ENCODE data around the gene TTC16. TPM values are rescaled to one million over a fixed set of nuclear protein-coding genes. Genes with fewer than 3 reads are reported as not detected.

The TTC16 gene
- total and polyA plus RNA-seq, 4 donors = 1.5 to 5.6 (median 2.7) TPM

DNA sequence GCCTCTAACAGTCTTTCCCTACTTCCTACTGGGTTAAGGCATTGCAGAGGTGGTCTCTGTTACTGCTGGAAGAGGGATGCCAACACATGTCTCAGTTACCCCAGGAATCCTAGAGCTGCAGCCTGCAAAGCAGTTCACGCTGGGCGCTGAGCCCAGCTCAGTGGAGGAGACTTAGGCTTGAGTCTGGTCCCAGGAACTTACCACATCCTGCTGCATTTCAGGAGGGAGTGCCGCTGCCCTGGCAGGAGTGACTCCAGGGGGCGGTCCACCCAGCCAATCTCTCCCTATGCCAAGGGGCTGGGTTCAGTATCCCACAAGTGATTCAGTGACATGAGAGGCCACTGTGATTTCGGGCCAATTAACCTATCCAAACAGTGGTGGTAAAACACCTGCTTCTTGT is 7.6 kb downstream of the TTC16 start:
- ATAC-seq (ENCODE audit: insufficient read depth, low FRiP score) (peak; percentile 57), DNase-seq (peak in 1 of 3 donors; percentile 25)

DNA sequence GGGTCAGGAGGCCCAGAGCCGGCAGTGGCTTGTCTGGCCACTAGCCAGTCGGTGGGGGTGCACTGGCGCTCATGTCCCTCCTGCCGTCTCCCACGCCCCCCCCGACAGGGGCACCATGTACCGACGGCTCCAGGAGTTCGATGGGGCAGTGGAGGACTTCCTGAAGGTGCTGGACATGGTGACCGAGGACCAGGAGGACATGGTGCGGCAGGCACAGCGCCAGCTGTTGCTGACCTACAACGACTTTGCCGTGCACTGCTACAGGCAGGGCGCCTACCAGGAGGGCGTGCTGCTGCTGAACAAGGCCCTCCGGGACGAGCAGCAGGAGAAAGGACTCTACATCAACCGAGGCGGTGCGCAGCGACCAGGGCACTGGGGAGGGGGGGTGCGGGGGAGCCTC is 8.1 kb downstream of the TTC16 start:
- Histone ChIP-seq H3K9me3 (ENCODE audit: control insufficient read depth in 4 of 4, insufficient read depth in 3 of 4, low read length in 3 of 4) (no peaks in the 10 kb centered on the region), H3K27ac (ENCODE audit: low read depth in 1 of 2, low read length in 1 of 2) (no peak overlapping the region), H3K27me3 (ENCODE audit: control insufficient read depth in 3 of 3, insufficient read depth in 3 of 3, low read length in 2 of 3) (no peaks in the 10 kb centered on the region), H3K4me3 (no peak overlapping the region), H3K36me3 (ENCODE audit: control insufficient read depth in 4 of 4, insufficient read depth in 4 of 4, low read length in 4 of 4) (no peaks in the 10 kb centered on the region), H3K4me1 (ENCODE audit: control insufficient read depth in 5 of 5, insufficient read depth in 5 of 5, low read length in 5 of 5) (peaks cover 0 to 9% (median 4%) of the 10 kb centered on the region in 5 donors), H3K9ac (ENCODE audit: insufficient read depth in 1 of 2, low read length in 2 of 2) (no peak overlapping the region)
- TF ChIP-seq, protein P1, sequence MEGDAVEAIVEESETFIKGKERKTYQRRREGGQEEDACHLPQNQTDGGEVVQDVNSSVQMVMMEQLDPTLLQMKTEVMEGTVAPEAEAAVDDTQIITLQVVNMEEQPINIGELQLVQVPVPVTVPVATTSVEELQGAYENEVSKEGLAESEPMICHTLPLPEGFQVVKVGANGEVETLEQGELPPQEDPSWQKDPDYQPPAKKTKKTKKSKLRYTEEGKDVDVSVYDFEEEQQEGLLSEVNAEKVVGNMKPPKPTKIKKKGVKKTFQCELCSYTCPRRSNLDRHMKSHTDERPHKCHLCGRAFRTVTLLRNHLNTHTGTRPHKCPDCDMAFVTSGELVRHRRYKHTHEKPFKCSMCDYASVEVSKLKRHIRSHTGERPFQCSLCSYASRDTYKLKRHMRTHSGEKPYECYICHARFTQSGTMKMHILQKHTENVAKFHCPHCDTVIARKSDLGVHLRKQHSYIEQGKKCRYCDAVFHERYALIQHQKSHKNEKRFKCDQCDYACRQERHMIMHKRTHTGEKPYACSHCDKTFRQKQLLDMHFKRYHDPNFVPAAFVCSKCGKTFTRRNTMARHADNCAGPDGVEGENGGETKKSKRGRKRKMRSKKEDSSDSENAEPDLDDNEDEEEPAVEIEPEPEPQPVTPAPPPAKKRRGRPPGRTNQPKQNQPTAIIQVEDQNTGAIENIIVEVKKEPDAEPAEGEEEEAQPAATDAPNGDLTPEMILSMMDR (IDR thresholded peaks at IDR 0.05; ENCODE audit: control extremely low read depth, extremely low read depth) = no peak
- DNase-seq (peak in 1 of 3 donors; percentile 34), ATAC-seq (ENCODE audit: insufficient read depth, low FRiP score) (peak; percentile 6)
- 50 to 65% methylated on average over 23 of the region's 23 CpGs for WGBS, 2 donors

More for the DNA sequence above, 7.6 kb downstream of the TTC16 start:
- H3K4me3 ChIP-seq = no peak overlapping the region
- H3K27me3 ChIP-seq (ENCODE audit: control insufficient read depth in 3 of 3, insufficient read depth in 3 of 3, low read length in 2 of 3) = no peaks in the 10 kb centered on the region
- WGBS, 2 donors = 59 to 79% methylated on average over 5 of the region's 5 CpGs
- TF ChIP-seq, protein P1 (IDR thresholded peaks at IDR 0.05; ENCODE audit: control extremely low read depth, extremely low read depth) = no peak
- no peaks in the 10 kb centered on the region for H3K36me3 ChIP-seq (ENCODE audit: control insufficient read depth in 4 of 4, insufficient read depth in 4 of 4, low read length in 4 of 4)
- H3K9ac ChIP-seq (ENCODE audit: insufficient read depth in 1 of 2, low read length in 2 of 2) = no peak overlapping the region
- peaks cover 0 to 9% (median 4%) of the 10 kb centered on the region in 5 donors for H3K4me1 ChIP-seq (ENCODE audit: control insufficient read depth in 5 of 5, insufficient read depth in 5 of 5, low read length in 5 of 5)
- H3K9me3 ChIP-seq (ENCODE audit: control insufficient read depth in 4 of 4, insufficient read depth in 3 of 4, low read length in 3 of 4) = no peaks in the 10 kb centered on the region
- H3K27ac ChIP-seq (ENCODE audit: low read depth in 1 of 2, low read length in 1 of 2) = no peak overlapping the region

DNA sequence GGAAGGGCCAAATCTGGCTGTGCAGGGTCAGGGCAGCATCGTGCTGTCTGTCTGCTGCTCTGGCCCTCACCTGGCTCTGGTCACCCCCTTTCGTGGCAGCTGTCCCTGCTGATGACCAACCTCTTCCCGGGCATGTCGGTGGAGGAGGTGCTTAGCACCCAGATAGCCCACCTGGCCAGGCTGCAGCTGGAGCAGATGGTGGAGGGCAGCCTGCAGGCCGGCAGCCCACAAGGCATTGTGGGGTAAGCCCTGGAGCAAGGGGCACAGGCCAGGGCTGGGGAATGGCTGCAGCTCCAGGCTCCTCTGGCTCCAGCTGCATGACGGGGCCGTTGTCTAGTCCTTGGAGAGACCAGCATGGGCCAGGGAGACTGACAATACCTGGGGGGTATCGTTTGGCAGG is 11.0 kb downstream of the TTC16 start:
- no peak overlapping the region for H3K9ac ChIP-seq (ENCODE audit: insufficient read depth in 1 of 2, low read length in 2 of 2)
- ATAC-seq (ENCODE audit: insufficient read depth, low FRiP score) = no peak

More for the DNA sequence above, 11.0 kb downstream of the TTC16 start:
- TF ChIP-seq, protein P1 (IDR thresholded peaks at IDR 0.05; ENCODE audit: control extremely low read depth, extremely low read depth) = no peak
- Histone ChIP-seq H3K4me3 (no peak overlapping the region), H3K4me1 (ENCODE audit: control insufficient read depth in 5 of 5, insufficient read depth in 5 of 5, low read length in 5 of 5) (peaks cover 0 to 9% (median 4%) of the 10 kb centered on the region in 5 donors), H3K27me3 (ENCODE audit: control insufficient read depth in 3 of 3, insufficient read depth in 3 of 3, low read length in 2 of 3) (no peaks in the 10 kb centered on the region), H3K27ac (ENCODE audit: low read depth in 1 of 2, low read length in 1 of 2) (no peak overlapping the region), H3K9me3 (ENCODE audit: control insufficient read depth in 4 of 4, insufficient read depth in 3 of 4, low read length in 3 of 4) (no peaks in the 10 kb centered on the region), H3K36me3 (ENCODE audit: control insufficient read depth in 4 of 4, insufficient read depth in 4 of 4, low read length in 4 of 4) (peaks cover 0 to 8% (median 2%) of the 10 kb centered on the region in 4 donors)
- WGBS, 2 donors = 83 to 86% methylated on average over 8 of the region's 8 CpGs
- no peak for DNase-seq
